ENCODE data around the gene NOXA1.
A peak's percentile ranks its signal among the peaks of the same experiment; 100 is the strongest.

The NOXA1 gene

GRCh38 chr9:137415451-137415850 is 7.7 kb upstream of the NOXA1 start:
- no peak overlapping the region for H3K4me3 ChIP-seq (ENCODE audit: low read depth, low read length)
- DNase-seq (ENCODE audit: low read depth): no peak
- TF ChIP-seq CTCF (IDR thresholded peaks at IDR 0.05; ENCODE audit: low read depth, low read length, missing control alignments): no peak

GRCh38 chr9:137416006-137416562 is 7.1 kb upstream of the NOXA1 start:
- no peak overlapping the region for H3K4me3 ChIP-seq (ENCODE audit: low read depth, low read length)
- TF ChIP-seq CTCF (IDR thresholded peaks at IDR 0.05; ENCODE audit: low read depth, low read length, missing control alignments): no peak
- DNase-seq (ENCODE audit: low read depth): no peak

- H3K4me3 ChIP-seq (ENCODE audit: low read depth, low read length): peak overlapping the region; percentile 61
- TF ChIP-seq CTCF (IDR thresholded peaks at IDR 0.05; ENCODE audit: low read depth, low read length, missing control alignments): no peak
- no peak for DNase-seq (ENCODE audit: low read depth)
These were observed 6.5 kb upstream of the NOXA1 start for GRCh38 chr9:137416563-137417151.

GRCh38 chr9:137417161-137418021 is 5.8 kb upstream of the NOXA1 start:
- H3K4me3 ChIP-seq (ENCODE audit: low read depth, low read length): peak overlapping the region; percentile 61
- no peak for TF ChIP-seq CTCF (IDR thresholded peaks at IDR 0.05; ENCODE audit: low read depth, low read length, missing control alignments)
- DNase-seq (ENCODE audit: low read depth): no peak

GRCh38 chr9:137421838-137422603 is 1.2 kb upstream of the NOXA1 start:
- no peak for DNase-seq (ENCODE audit: low read depth)
- TF ChIP-seq CTCF (IDR thresholded peaks at IDR 0.05; ENCODE audit: low read depth, low read length, missing control alignments): no peak
- H3K4me3 ChIP-seq (ENCODE audit: low read depth, low read length): peak overlapping the region; percentile 84

GRCh38 chr9:137423514-137424291 is 510 bp downstream of the NOXA1 start:
- no peak for TF ChIP-seq CTCF (IDR thresholded peaks at IDR 0.05; ENCODE audit: low read depth, low read length, missing control alignments)
- H3K4me3 ChIP-seq (ENCODE audit: low read depth, low read length): peak overlapping the region; percentile 50
- no peak for DNase-seq (ENCODE audit: low read depth)
